ENCODE measurements around the gene SNRPA.

The SNRPA gene

GRCh38 chr19:40800997-40801377 lies 50.0 kb downstream of the SNRPA start (continued):
- TF ChIP-seq CREB5 (CRISPR knock-in tag; IDR thresholded peaks at IDR 0.05; ENCODE audit: low read depth) (no peak), ZFP3 (CRISPR knock-in tag; IDR thresholded peaks at IDR 0.05) (no peak), SNAI2 (CRISPR knock-in tag; IDR thresholded peaks at IDR 0.05) (no peak), ARNTL (CRISPR knock-in tag; IDR thresholded peaks at IDR 0.05; ENCODE audit: borderline replicate concordance, low read depth) (no peak), BACH2 (CRISPR knock-in tag; IDR thresholded peaks at IDR 0.05; ENCODE audit: borderline replicate concordance) (no peak)

GRCh38 chr19:40801426-40802299 lies 50.7 kb downstream of the SNRPA start:
- TF ChIP-seq SNAI2 (CRISPR knock-in tag; IDR thresholded peaks at IDR 0.05) (no peak), CSRNP3 (CRISPR knock-in tag; IDR thresholded peaks at IDR 0.05) (no peak), ZC3H10 (CRISPR knock-in tag; IDR thresholded peaks at IDR 0.05) (no peak), ESRRG (CRISPR knock-in tag; IDR thresholded peaks at IDR 0.05) (no peak), ISL1 (CRISPR knock-in tag; IDR thresholded peaks at IDR 0.05) (no peak), PPARA (CRISPR knock-in tag; IDR thresholded peaks at IDR 0.05; ENCODE audit: borderline replicate concordance) (no peak), CSDC2 (CRISPR knock-in tag; IDR thresholded peaks at IDR 0.05) (no peak), ZFP3 (CRISPR knock-in tag; IDR thresholded peaks at IDR 0.05) (no peak), BACH2 (CRISPR knock-in tag; IDR thresholded peaks at IDR 0.05; ENCODE audit: borderline replicate concordance) (no peak), POU6F1 (CRISPR knock-in tag; IDR thresholded peaks at IDR 0.05; ENCODE audit: borderline replicate concordance, low read depth) (no peak), ZNF8 (CRISPR knock-in tag; IDR thresholded peaks at IDR 0.05) (no peak), ZFP30 (CRISPR knock-in tag; IDR thresholded peaks at IDR 0.05) (no peak)
- no peak for ATAC-seq

GRCh38 chr19:40802300-40803169 lies 51.5 kb downstream of the SNRPA start:
- ATAC-seq: no peak
- TF ChIP-seq TOX (CRISPR knock-in tag; IDR thresholded peaks at IDR 0.05; ENCODE audit: borderline replicate concordance) (no peak), CSRNP3 (CRISPR knock-in tag; IDR thresholded peaks at IDR 0.05) (no peak), POU6F1 (CRISPR knock-in tag; IDR thresholded peaks at IDR 0.05; ENCODE audit: borderline replicate concordance, low read depth) (no peak)

GRCh38 chr19:40803170-40803856 lies 52.3 kb downstream of the SNRPA start:
- no peak for TF ChIP-seq TSHZ2 (CRISPR knock-in tag; IDR thresholded peaks at IDR 0.05)
- TF ChIP-seq GLIS3 (CRISPR knock-in tag; IDR thresholded peaks at IDR 0.05): no peak
- TF ChIP-seq SNAI2 (CRISPR knock-in tag; IDR thresholded peaks at IDR 0.05): no peak
- no peak for TF ChIP-seq ZNF565 (CRISPR knock-in tag; conservative IDR thresholded peaks at IDR 0.05; ENCODE audit: low read depth)
- TF ChIP-seq ZFP3 (CRISPR knock-in tag; IDR thresholded peaks at IDR 0.05): no peak
- no peak for ATAC-seq
